Activated CD8-positive, alpha-beta memory T cell treated with anti-CD3 and anti-CD28 coated beads for 4 hours (primary cell): ENCODE results near the gene ACAD10.

Source experiments
- DNase-seq, 2 donors: peaks; one replicate each; pipeline ENCODE4 v3.0.0-alpha.2; 2020; ENCODE audit warnings: low read depth in 2 of 2

ACAD10 gene

DNA sequence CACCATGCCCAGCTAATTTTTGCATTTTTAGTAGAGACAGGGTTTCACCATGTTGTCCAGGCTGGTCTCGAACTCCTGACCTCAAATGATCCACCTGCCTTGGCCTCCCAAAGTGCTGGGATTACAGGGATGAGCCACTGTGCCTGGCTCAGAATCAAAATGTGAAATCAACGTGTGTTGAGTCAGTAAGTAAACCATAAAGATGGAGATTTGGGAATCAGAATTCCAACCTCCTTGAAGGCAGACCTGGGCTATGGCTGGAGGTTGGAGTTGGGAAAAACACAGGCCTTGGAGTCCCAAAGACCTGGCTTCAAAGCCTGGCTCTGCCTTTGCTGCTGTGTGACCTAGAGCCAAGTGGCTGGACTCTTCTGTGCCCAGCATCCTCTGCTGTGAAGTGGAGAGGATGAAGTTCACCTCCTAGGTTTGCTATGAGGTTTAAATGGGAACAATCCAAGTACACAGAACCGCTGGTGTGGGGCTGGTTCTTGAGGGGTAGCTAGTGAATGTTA is 91.0 kb downstream of the ACAD10 start:
- no peak for DNase-seq

GRCh38 chr12:111777345-111778045 is 91.6 kb downstream of the ACAD10 start:
- no peak for DNase-seq

DNA sequence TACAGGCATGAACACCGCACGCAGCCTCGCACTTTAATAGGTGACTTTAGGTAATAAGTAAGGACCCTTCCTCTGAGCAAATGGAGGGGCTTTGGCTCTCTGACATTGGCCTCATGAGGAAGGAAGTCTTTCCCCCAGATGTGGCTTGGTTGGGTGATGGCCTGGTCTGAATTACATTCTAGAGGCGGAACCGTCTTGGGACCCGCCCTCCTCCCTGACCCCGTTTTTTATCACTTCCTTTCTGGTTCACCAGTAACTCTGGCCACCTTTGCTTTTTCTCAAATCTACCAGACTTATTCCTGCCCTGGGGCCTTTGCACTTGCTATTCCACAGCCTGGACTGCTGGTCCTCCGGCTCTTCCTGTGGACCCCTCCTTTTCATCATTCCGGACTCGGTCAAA is 94.3 kb downstream of the ACAD10 start:
- DNase-seq = no peak

- no peak for DNase-seq
Measured at GRCh38 chr12:111780615-111781014, 94.8 kb downstream of the ACAD10 start.

DNA sequence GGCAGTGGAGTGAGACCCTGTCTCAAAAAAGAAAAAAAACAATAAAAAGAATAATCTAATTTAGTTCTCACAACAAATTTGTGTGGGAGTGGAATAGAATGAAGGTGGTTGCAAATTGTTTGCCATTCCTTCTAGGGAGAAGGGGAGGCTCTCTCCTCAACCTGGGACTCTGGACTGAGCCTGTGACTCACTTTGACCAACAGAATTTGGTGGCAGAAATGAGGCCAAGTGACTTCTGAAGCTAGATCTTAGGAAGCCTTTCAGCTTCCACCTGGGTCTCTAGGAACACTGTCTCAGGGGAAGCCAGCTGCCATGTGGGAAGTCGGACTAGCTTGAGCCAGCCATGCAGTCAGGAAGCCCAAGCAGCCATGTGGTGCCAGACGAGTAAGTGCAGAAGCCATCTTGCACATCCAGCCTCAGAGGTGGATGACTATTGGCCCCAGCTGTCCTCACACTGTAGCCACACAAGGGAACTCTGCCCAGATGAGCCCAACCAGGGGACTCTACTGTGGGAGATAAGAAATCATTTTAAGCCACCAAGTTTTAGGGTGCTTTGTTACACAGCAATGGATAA is 95.3 kb downstream of the ACAD10 start:
- DNase-seq = no peak

DNA sequence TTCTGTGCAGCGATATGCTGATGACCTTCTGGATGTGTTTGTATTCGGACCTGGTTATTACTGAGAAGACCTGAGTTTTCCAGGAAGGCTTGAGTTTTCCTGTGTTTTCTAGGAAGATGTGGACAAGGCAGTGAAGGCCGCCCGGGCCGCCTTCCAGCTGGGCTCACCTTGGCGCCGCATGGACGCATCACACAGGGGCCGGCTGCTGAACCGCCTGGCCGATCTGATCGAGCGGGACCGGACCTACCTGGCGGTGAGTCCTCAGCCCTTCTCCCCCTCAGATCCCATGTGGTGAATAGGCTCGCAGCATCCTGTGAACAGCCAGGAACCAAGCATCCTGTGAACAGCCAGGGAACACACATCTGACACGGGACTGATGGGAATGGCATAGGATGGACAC is 97.2 kb downstream of the ACAD10 start:
- DNase-seq = no peak

GRCh38 chr12:111784953-111785352 is 99.1 kb downstream of the ACAD10 start:
- DNase-seq = no peak

DNA sequence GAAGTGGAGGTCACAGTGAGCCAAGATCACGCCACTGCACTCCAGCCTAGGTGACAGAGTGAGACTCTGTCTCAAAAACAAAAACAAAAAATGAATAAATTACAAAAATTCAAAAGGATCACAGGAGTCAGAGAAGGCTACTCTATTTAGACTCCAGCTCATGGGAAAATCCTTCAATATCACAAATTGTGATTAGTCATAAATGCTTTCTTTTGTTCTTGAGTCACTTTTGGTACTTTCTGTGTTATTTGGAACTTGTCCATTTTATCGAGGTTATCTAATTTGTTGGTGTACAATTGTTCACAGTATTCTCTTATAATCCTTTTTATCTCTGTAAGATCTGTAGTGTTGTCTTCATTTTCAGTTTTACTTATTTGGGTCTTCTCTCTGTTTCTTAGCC is 99.8 kb downstream of the ACAD10 start:
- DNase-seq = no peak

GRCh38 chr12:111788178-111788654 is 102.4 kb downstream of the ACAD10 start:
- no peak for DNase-seq

GRCh38 chr12:111789779-111790178 is 103.9 kb downstream of the ACAD10 start:
- DNase-seq = no peak

- no peak for DNase-seq
Measured at GRCh38 chr12:111791507-111791906, 105.7 kb downstream of the ACAD10 start.

DNA sequence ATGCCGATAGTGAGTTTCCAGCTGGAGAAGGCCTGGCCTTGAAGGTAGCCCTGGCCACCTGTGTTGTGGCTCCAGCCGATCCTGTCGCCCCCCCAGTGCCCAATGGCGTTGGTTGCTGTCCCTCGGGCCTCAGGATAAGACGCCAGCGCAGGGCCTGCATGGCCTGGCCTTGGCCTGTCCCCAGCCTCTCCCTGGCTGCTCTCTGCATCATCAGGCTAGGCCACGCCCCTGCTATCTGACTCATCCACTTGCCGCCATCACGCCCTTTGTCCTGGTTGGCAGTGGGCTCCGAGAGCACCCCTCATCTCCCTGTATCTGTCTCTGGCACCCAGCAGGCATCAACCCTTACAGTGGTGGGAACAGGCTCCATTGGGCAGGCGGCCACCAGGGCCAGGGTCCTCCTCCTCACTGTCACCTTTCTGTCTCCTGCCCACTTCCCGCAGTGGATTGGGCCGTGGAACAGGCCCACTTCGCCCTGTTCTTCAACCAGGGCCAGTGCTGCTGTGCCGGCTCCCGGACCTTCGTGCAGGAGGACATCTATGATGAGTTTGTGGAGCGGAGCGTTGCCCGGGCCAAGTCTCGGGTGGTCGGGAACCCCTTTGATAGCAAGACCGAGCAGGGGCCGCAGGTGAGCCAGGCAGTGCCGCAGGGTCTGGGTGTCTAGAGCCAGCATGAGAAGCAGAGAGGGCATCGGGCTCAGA is 106.5 kb downstream of the ACAD10 start:
- no peak for DNase-seq

DNA sequence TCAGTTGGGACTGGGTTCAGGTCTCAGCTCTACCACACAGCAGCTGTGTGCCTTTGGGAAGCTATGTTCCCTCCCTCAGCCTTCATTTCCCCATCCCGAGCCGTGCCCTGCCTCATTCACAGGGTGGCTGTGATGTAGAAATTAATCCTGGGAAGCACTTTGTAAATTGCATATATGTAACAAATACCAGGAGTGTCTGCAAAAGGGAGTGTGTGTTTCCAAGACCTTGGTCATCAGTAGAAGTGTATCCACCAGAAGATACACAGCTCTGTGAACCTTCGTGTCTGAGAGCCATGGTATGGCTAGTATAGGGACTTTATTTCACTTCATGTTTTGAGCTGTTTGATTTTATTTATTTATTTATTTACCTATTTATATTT is 107.0 kb downstream of the ACAD10 start:
- no peak for DNase-seq

GRCh38 chr12:111798182-111798581 is 112.3 kb downstream of the ACAD10 start:
- DNase-seq = no peak

GRCh38 chr12:111799758-111800157 is 113.9 kb downstream of the ACAD10 start:
- DNase-seq = no peak

DNA sequence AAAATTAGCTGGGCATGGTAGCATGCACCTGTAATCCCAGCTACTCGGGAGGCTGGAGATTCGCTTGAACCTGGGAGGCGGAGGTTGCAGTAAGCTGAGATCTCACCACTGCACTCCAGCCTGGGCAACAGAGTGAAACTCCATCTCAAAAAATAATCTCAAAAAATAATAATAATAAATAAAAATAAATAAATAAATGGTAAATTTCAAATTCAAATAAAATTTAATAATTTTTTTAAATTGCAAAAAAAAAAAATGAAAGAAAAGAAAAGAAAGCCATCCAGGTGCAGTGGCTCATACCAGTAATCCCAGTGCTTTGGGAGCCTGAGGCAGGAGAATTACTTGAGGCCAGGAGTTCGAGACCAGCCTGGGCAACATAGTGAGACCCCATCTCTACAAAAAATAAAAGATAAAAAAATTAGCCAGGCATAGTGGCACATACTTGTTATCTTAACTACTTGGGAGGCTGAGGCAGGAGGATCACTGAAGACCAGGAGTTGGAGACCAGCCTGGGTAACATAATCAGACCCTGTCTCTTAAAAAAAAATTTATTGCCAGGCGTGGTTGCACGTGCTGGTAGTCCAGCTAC is 117.3 kb downstream of the ACAD10 start:
- no peak for DNase-seq

DNA sequence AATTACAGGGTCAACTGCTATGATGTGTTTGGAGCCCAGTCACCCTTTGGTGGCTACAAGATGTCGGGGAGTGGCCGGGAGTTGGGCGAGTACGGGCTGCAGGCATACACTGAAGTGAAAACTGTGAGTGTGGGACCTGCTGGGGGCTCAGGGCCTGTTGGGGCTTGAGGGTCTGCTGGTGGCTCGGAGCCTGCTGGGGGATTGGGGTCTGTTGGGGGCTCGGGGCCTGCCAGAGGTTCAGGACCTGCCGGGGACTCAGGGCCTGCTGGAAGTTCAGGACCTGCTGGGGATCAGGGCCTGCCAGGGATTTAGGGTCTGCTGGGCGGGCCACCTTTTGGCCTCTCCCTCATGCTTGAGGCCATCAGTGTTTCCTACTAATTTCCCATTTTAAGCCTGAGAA is 118.0 kb downstream of the ACAD10 start:
- DNase-seq = no peak

DNA sequence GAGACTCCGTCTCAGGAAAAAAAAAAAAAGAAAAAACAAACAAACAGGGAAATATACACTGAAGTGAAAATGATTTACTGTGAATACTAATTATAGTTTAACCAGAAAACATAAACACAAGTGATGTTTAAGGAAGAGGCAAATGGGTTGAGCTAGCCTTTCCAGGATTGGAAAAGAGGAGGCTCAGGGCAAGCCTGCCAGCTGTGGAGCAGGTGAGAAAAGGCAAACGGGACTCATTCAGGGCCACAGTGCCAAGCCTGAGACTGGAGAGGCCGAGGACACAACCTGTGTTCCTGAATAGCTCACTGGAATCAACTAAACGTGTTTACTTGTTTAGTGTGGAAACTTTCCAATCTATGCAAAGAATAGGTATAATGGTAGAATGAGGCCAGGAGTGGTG is 120.5 kb downstream of the ACAD10 start:
- no peak for DNase-seq
